22Rv1 (cell line): ENCODE data around the gene KISS1R.

Source experiments
- CTCF ChIP-seq: fragments of 450-650 bp; IDR thresholded peaks from 2 replicates; pipeline ENCODE4 v1.5.1; 2017; ENCODE audit warnings: mild to moderate bottlenecking
- ZFX ChIP-seq: fragments of 450-650 bp; IDR thresholded peaks from 2 replicates; pipeline ENCODE4 v1.6.1; 2017; ENCODE audit warnings: antibody characterized with exemption, borderline replicate concordance

DNA sequence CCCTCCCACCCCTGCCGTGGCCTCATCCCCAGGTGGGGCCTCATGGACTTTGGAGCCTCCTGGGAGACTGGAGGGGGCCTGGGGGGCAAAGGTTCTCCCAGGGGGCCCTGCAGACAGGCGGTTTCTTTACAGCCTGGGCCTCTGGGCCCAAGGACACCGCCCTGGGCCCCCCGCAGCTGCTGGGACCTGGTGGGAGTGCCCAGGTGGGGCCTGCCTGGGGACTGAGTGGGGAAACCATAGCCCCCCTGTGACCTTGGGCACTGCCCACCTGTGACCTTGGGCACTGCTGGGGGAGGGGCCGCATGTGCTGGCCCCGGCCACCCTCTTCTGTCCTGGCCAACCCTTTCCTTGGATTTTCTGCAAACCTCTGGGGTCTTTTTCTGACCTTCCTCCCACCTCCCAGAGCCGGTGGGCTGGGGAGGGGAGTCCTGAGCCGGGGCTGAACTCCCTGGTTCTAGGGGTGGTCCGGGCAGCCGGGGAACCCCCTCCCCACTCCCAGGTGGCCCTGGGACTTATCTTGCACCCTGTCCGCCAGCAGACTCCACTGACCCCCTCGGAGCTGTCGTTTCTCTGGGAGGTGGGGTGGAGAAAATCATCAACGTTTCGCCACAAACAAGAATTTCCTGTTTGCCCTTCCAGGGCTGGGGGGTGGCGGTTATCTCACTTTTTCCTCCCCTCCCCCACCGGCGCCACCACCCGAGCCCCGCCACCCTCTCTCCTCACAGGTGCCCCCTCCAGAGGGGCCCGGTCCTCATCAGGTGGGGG lies 35.7 kb downstream of the KISS1R start:
- TF ChIP-seq CTCF = no peak
- TF ChIP-seq ZFX = no peak
